ENCODE results near the gene ENDOD1.
"Not testable (repeated sequence)": the region's sequence is repeated elsewhere in the genome, so short reads cannot be mapped to it uniquely, and the experiment has no call there.

ENDOD1 gene

GRCh38 chr11:95102733-95103132 lies 13.1 kb downstream of the ENDOD1 start:
- no peak for DNase-seq

DNA sequence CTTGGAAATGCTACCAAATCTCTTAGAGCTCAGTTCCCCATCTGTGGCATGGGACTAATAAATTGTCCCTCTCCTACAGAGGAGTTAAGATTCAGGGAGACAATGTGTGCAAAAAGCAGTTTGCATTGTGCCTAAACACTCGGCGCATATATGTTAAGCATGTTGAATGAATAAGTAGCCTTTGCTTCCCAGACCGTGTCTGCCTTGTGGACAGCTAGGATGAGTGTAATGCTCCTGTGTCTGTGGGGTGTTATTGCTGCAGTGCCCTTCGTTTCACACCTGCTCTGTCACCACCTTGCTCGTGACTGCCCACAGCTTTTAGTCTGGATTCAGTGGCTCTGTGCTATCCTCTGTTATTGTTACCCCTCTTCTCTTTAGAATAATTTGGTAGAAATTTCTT lies 14.1 kb downstream of the ENDOD1 start:
- DNase-seq, result no peak

DNA sequence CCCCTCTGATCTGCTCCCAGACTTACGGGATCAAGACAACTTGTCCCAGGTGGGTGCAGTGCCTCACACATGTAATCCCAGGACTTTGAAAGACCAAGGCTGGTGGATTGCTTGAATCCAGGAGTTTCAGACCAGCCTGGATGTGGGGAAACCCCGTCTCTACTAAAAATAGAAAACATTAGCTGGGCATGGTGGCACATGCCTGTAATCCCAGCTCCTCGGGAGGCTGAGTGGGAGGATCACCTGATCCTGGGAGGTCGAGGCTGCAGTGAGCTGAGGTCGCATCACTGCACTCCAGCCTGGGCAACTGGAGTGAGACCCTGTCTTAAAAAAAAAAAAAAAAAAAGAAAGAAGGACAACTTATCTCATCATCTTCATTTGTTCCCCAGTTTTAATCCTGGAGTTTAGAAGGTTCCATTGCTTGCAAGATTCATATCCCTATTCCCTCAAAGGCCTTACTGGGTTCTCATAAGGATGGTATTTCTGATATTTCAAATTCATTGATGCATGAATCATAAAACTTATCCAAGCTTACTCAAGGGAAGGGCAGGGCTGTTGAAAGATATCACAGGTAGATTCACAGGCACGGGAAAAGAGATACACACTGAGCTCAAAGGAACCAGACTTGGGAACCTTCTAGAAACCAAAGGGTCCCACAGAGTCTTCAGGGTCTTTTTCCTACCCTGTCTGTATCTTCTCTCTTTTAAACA lies 14.6 kb downstream of the ENDOD1 start:
- no peak for DNase-seq

DNA sequence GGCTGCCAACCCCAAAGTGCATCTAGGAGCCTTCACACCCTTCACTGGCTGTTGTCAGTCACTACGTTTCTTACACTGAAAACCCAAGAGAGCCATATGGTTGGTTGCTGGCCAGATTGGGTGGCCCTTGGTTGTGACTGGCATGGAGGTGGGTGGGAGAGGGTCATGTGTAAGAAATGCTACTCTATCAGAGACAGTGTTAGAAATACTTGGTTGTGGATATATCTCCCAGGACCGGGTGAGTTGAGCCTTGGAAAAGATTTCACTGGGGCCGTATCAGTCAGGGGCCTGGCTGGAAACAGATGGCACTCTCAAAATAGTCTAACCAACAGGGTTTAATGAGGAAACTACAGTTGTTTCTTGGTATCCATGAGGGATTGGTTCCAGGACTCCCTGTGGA lies 15.2 kb downstream of the ENDOD1 start:
- peak in 1 of 58 donors; percentile 21 for DNase-seq

DNA sequence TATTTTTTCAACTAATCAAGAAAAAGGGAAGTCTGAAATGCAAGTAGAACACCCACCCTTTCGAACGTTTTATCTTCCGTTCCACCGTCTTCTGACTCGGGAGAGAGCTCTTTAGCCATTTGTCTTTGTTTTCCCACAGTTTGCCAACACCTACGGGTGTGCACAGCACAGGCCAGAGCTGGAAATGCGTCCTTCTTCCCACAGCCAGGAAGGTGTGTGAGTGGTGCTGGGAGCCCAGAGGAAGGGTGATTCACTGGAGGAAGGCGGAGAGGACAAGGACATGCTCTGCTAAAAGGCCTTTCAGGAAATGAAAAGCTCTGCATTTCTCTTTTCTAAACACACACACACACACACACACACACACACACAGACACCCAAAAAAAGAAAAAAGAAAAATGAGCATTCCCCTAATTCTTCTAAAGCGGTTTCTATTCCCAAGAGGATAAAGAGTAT lies 18.5 kb downstream of the ENDOD1 start:
- DNase-seq, result peak in 23 of 58 donors; percentile 3 to 61 (median 29)

- peak in 1 of 58 donors; percentile 9 for DNase-seq
These were observed 19.3 kb downstream of the ENDOD1 start for GRCh38 chr11:95108671-95109551.

- DNase-seq, result not testable (repeated sequence)
These were observed 21.8 kb downstream of the ENDOD1 start for GRCh38 chr11:95111471-95111870.

- no peak for DNase-seq
These were observed 22.4 kb downstream of the ENDOD1 start for GRCh38 chr11:95111923-95112540.

DNA sequence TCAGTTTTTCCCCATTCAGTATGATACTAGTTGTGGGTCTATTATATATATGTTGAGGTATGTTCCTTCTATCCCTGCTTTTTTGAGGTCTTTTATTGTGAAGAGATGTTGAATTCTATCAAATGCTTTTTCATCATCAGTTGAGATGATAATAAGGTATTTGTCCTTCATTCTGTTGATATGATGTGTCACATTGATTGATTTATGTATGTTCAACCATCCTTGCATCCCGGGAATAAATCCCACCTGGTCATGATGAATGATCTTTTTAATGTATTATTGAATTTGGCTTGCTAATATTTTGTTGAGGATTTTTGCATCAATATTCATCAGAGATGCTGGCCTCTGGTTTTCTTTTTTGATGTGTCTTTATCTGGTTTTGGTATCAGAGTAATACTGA lies 26.0 kb downstream of the ENDOD1 start:
- no peak for DNase-seq

- no peak for DNase-seq
These were observed 29.9 kb downstream of the ENDOD1 start for GRCh38 chr11:95119361-95120060.

DNA sequence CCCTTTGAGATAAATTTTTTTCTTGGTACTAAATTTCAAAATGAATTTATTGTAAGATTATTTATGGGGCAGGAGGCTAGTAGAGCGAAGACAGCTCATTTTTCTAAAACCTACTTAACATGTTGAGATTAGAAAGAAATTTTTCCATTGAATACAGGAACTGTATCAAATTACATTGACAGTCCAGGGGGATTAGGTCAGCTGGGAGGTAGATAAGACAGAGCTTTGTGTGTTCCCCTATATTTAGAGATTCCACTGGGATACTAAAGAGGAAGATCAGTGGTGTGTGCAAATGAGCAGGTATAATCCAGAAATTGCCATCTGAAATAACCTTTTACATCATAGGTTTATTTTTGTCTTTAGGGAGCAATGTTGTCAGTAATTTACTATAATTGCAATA lies 32.1 kb downstream of the ENDOD1 start:
- no peak for DNase-seq

GRCh38 chr11:95123556-95123955 lies 33.9 kb downstream of the ENDOD1 start:
- no peak for DNase-seq

GRCh38 chr11:95128602-95129001 lies 39.0 kb downstream of the ENDOD1 start:
- DNase-seq, result no peak

- peak in 1 of 58 donors; percentile 56 for DNase-seq
These were observed 43.3 kb downstream of the ENDOD1 start for GRCh38 chr11:95132956-95133355.

DNA sequence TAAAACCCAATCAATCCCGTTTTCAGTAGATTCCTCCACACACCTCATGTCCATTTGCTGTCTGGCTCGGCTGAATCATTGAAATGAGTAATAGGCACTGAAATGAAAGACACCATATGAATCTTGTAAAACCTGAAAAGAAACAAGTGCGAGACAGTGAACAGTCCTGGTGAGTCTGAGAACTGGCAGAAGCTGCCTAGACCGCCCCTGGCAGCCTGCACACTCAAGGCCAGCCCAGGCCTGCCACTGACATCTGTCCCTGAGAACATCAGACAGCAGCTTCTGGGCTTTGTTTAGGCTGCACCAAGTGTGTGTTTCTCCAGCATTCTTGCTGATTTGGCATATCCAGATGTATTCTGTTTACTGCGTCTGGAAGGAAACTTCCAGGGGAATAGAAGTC lies 44.8 kb downstream of the ENDOD1 start:
- peak in 26 of 58 donors; percentile 6 to 60 (median 26) for DNase-seq

GRCh38 chr11:95135155-95135554 lies 45.5 kb downstream of the ENDOD1 start:
- peak in 1 of 58 donors; percentile 29 for DNase-seq

- no peak for DNase-seq
These were observed 46.2 kb downstream of the ENDOD1 start for GRCh38 chr11:95135880-95136279.

GRCh38 chr11:95136747-95137146 lies 47.1 kb downstream of the ENDOD1 start:
- not testable (repeated sequence) for DNase-seq

- DNase-seq, result no peak
These were observed 47.7 kb downstream of the ENDOD1 start for GRCh38 chr11:95137299-95137698.

GRCh38 chr11:95138448-95138847 lies 48.8 kb downstream of the ENDOD1 start:
- DNase-seq, result no peak

GRCh38 chr11:95140397-95141033 lies 50.9 kb downstream of the ENDOD1 start:
- DNase-seq, result no peak
